ENCODE measurements around the gene THAP7. TPM values are rescaled to one million over a fixed set of nuclear protein-coding genes. Genes with fewer than 3 reads are reported as not detected.

The THAP7 gene
- total RNA-seq, 1 donor from 2014 or later = 31.5 TPM

- H3K36me3 Mint-ChIP-seq (ENCODE audit: low read depth) = peaks cover 21% of the 10 kb centered on the region
- H3K4me3 Mint-ChIP-seq = no peak overlapping the region
- peaks cover 5% of the 10 kb centered on the region for H3K4me1 Mint-ChIP-seq
- H3K27me3 Mint-ChIP-seq = no peaks in the 10 kb centered on the region
- H3K27ac Mint-ChIP-seq = no peak overlapping the region
- no peak for DNase-seq
- H3K9me3 Mint-ChIP-seq = no peaks in the 10 kb centered on the region
- intact Hi-C loops (cut with micrococcal nuclease) = no loop called here
These were observed 5.1 kb downstream of the THAP7 start for GRCh38 chr22:20996598-20997535.

- no peak overlapping the region for H3K4me3 Mint-ChIP-seq
- no peaks in the 10 kb centered on the region for H3K27me3 Mint-ChIP-seq
- intact Hi-C loops (cut with micrococcal nuclease) = no loop called here
- peaks cover 19% of the 10 kb centered on the region for H3K36me3 Mint-ChIP-seq (ENCODE audit: low read depth)
- no peak for DNase-seq
- H3K27ac Mint-ChIP-seq = no peak overlapping the region
- H3K4me1 Mint-ChIP-seq = peaks cover 2% of the 10 kb centered on the region
- H3K9me3 Mint-ChIP-seq = no peaks in the 10 kb centered on the region
These were observed 5.9 kb downstream of the THAP7 start for GRCh38 chr22:20996031-20996410.

DNA sequence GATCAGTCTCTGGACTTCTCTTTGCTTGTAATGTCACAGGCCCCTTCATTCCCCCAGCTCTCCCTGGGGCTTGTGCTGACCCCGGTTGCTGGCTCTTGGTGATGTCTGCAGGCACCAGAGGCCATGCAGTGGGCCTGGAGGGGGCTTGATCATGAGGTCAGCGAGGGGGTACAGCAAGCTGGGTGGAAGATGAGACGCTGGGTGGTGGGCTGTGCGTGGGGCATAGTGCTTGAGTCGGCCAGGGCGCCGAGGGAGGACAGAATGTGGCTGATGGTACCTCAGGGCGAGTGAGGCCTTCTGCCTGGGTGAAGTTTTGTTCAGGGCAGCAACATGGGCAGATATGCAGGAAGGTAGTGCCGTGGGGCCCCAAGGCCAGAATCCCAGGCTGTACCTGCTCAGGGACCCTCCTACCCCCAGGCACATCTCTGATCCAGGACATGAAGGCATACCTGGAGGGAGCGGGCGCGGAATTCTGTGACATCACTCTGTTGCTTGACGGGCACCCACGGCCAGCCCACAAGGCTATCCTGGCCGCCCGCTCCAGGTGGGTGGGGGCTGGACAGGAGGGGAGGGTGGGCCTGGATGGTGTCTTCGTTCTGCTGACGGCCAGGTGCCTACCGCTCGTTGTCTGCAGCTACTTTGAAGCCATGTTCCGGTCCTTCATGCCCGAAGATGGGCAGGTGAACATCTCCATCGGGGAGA is 6.4 kb downstream of the THAP7 start:
- intact Hi-C loops (cut with micrococcal nuclease) = no loop called here
- H3K27me3 Mint-ChIP-seq = no peaks in the 10 kb centered on the region
- peaks cover 2% of the 10 kb centered on the region for H3K4me1 Mint-ChIP-seq
- no peak overlapping the region for H3K4me3 Mint-ChIP-seq
- no peak for DNase-seq
- H3K9me3 Mint-ChIP-seq = no peaks in the 10 kb centered on the region
- peaks cover 19% of the 10 kb centered on the region for H3K36me3 Mint-ChIP-seq (ENCODE audit: low read depth)
- H3K27ac Mint-ChIP-seq = no peak overlapping the region

DNA sequence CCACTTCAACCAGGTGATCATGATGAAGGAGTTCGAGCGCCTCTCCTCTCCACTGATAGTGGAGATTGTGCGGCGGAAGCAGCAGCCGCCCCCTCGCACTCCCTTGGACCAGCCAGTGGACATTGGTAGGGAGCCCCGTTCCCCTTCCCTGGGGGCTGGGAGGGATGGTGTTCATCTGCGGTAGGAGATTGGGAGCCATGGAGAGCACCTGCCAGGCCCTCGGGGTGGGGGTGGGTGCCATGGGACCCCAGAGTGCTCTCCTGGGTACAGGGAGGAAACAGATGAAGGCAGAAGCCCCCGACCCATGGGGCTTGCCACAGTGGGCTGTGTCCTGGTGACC is 7.0 kb downstream of the THAP7 start:
- intact Hi-C loops (cut with micrococcal nuclease) = no loop called here
- H3K27ac Mint-ChIP-seq = no peak overlapping the region
- no peak for DNase-seq
- H3K9me3 Mint-ChIP-seq = no peaks in the 10 kb centered on the region
- no peak overlapping the region for H3K4me3 Mint-ChIP-seq
- H3K4me1 Mint-ChIP-seq = no peaks in the 10 kb centered on the region
- H3K36me3 Mint-ChIP-seq (ENCODE audit: low read depth) = peaks cover 18% of the 10 kb centered on the region
- H3K27me3 Mint-ChIP-seq = no peaks in the 10 kb centered on the region

DNA sequence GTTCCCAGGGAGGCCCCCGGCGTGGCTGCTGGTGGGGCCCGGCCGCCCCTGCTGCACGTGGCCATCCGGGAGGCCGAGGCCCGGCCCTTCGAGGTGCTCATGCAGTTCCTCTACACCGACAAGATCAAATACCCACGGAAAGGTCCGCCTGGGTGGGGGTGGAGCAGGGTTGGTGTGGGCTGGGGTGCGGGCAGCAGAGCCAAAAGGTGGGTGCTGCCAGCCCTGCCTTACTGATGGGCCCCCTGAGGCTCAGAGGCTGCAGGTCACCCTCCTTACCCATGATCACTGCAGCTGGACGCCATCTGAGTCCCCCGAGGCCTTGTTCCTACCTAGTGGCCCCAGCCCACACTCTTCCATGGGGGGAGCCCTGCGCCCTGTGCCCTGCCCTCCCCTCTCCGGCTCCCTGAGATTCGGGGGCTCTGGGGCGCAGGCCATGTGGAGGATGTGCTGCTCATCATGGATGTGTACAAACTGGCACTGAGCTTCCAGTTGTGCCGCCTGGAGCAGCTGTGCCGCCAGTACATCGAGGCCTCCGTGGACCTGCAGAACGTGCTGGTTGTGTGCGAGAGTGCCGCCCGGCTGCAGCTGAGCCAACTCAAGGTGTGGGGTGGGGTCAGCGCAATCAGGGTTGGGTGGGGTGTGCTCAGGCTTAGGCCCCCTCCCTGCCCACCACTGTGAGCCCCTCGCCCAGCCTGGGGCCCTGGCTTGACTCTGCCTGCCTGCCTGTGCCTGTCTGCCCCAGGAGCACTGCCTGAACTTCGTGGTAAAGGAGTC is 7.6 kb downstream of the THAP7 start:
- Mint-ChIP-seq H3K4me3 (no peak overlapping the region), H3K27ac (no peak overlapping the region), H3K4me1 (peaks cover 2% of the 10 kb centered on the region), H3K36me3 (ENCODE audit: low read depth) (peaks cover 18% of the 10 kb centered on the region), H3K9me3 (no peaks in the 10 kb centered on the region), H3K27me3 (no peaks in the 10 kb centered on the region)
- DNase-seq = no peak
- intact Hi-C loops (cut with micrococcal nuclease) = no loop called here

GRCh38 chr22:20993304-20994127 is 8.4 kb downstream of the THAP7 start:
- Mint-ChIP-seq H3K4me3 (no peak overlapping the region), H3K9me3 (no peaks in the 10 kb centered on the region)

GRCh38 chr22:20992456-20993303 is 9.2 kb downstream of the THAP7 start:
- Mint-ChIP-seq H3K27me3 (no peaks in the 10 kb centered on the region), H3K36me3 (ENCODE audit: low read depth) (peaks cover 18% of the 10 kb centered on the region), H3K4me3 (no peak overlapping the region), H3K9me3 (no peaks in the 10 kb centered on the region), H3K27ac (no peak overlapping the region), H3K4me1 (peaks cover 2% of the 10 kb centered on the region)
- intact Hi-C loops (cut with micrococcal nuclease) = no loop called here
- DNase-seq = no peak

More at GRCh38 chr22:20993304-20994127, 8.4 kb downstream of the THAP7 start:
- no peak for DNase-seq
- H3K27ac Mint-ChIP-seq = no peak overlapping the region
- no peaks in the 10 kb centered on the region for H3K27me3 Mint-ChIP-seq
- intact Hi-C loops (cut with micrococcal nuclease) = no loop called here
- H3K36me3 Mint-ChIP-seq (ENCODE audit: low read depth) = peaks cover 14% of the 10 kb centered on the region
- peaks cover 2% of the 10 kb centered on the region for H3K4me1 Mint-ChIP-seq

- intact Hi-C loops (cut with micrococcal nuclease) = no loop called here
- H3K36me3 Mint-ChIP-seq (ENCODE audit: low read depth) = peaks cover 21% of the 10 kb centered on the region
- no peaks in the 10 kb centered on the region for H3K27me3 Mint-ChIP-seq
- no peak overlapping the region for H3K4me3 Mint-ChIP-seq
- peaks cover 2% of the 10 kb centered on the region for H3K4me1 Mint-ChIP-seq
- no peaks in the 10 kb centered on the region for H3K9me3 Mint-ChIP-seq
- no peak for DNase-seq
- H3K27ac Mint-ChIP-seq = no peak overlapping the region
These were observed 9.9 kb downstream of the THAP7 start for GRCh38 chr22:20992056-20992442.

DNA sequence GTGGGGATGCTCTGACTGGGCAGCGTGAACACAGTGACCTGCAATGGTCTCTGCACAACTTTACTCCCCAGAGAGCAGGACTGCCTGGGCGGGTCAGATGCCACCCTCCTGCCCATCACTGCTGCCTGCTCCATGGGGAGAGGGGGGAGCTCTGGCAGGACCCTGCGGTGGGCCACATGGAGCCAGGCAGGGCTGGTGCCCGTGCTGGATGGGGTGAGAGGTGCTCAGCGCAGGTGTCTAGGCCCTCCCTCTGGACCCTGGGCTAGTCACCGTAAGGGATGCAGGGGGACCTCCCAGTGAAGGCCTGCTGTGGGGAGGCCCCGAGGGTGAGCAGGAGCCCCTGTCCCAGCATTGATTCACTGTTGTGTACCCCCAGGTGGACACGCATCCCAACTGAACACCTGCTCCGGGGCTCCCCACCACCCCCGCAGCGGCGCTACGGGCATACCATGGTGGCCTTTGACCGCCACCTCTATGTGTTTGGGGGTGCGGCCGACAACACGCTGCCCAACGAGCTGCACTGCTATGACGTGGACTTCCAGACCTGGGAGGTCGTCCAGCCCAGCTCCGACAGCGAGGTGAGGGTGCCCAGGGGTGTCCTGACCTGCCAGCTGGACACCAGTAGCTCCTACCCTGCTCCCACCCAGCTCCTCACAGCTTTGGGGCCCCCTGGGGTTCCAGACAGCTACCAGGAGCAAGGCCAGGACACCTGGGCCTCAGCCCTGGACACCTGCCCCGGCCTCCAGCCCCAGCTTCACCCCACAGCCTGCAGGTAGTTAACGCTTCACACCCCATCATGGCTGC is 10.5 kb downstream of the THAP7 start:
- Mint-ChIP-seq H3K27ac (no peak overlapping the region), H3K4me1 (peaks cover 2% of the 10 kb centered on the region), H3K27me3 (no peaks in the 10 kb centered on the region), H3K36me3 (ENCODE audit: low read depth) (peaks cover 24% of the 10 kb centered on the region), H3K4me3 (no peak overlapping the region), H3K9me3 (no peaks in the 10 kb centered on the region)
- DNase-seq = no peak
- intact Hi-C loops (cut with micrococcal nuclease) = no loop called here

DNA sequence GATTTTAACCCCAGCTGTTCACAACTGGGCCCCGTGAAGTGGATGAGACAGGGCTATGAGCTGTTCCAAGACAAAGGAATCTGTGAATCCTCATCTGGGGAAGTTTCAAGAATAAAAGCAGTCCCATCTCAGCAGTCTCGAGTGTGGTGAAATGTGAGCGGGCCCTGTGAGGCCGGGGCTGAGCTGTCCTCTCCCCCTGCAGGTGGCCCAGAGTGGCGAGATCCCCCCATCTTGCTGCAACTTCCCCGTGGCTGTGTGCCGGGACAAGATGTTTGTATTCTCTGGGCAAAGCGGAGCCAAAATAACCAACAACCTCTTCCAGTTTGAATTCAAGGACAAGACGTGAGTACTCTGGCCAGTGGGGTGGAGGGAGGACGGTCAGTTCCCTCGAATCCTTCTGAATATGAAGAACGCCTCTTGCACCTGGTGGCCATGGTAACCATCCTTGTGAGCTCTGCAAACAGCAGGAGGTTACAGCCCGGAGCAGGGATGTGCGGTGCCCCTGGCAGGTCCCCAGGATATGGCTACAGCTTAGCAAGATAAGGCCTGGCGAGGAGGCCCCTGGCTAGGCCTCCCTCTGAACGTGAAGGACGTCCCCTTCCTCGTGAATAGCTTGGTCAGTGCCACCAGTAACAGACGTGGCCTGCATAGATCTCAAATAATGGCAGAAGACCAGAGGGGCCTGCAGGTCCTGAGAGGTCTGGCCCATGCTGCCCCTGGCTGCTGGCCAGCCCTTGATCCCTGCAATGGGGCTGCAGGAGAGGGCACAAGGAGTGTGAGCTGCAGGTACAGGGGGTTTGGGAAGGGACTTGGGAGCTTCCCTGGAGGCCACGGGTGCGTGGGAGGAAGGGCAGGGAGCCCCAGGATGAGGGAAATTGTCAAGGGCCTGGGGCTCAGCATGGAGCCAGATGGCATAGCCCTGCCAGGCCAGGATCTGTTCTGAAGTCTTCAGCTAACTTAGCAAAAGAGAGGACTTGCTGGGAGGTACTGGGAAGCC is 11.4 kb downstream of the THAP7 start:
- H3K27ac Mint-ChIP-seq = no peak overlapping the region
- H3K4me1 Mint-ChIP-seq = peaks cover 4% of the 10 kb centered on the region
- intact Hi-C loops (cut with micrococcal nuclease) = no loop called here
- H3K36me3 Mint-ChIP-seq (ENCODE audit: low read depth) = peaks cover 33% of the 10 kb centered on the region
- H3K4me3 Mint-ChIP-seq = no peak overlapping the region
- no peaks in the 10 kb centered on the region for H3K27me3 Mint-ChIP-seq
- H3K9me3 Mint-ChIP-seq = no peaks in the 10 kb centered on the region
- DNase-seq = no peak

- Mint-ChIP-seq H3K9me3 (no peaks in the 10 kb centered on the region), H3K27ac (no peak overlapping the region)
- intact Hi-C loops (cut with micrococcal nuclease) = no loop called here
These were observed 12.4 kb downstream of the THAP7 start for GRCh38 chr22:20989323-20990138.

More at GRCh38 chr22:20989323-20990138, 12.4 kb downstream of the THAP7 start:
- Mint-ChIP-seq H3K4me1 (peaks cover 4% of the 10 kb centered on the region), H3K36me3 (ENCODE audit: low read depth) (peaks cover 31% of the 10 kb centered on the region), H3K4me3 (no peak overlapping the region), H3K27me3 (no peaks in the 10 kb centered on the region)
- no peak for DNase-seq
